OCI-LY7 (cell line): ENCODE measurements around the gene NR3C1. TPM values are rescaled to one million over a fixed set of nuclear protein-coding genes. Genes with fewer than 3 reads are reported as not detected.

Source experiments
- BruUV-seq: library from RNA; stranded (reverse); fragments of 400-500 nt; replicated peaks from 2 replicates; lab custom pipeline; 2021; lab: Mats Ljungman, UMichigan
- CTCF ChIA-PET: fragments of 300-600 bp; sonication (Branson Sonifier 250); formaldehyde crosslinking; loops from one replicate; lab custom pipeline; 2022; ENCODE audit warnings: antibody characterized with exemption; ENCODE audit not compliant: unreplicated experiment; lab: Charles Lee
- POLR2A ChIA-PET: fragments of 300-600 bp; sonication (Branson Sonifier 250); formaldehyde crosslinking; loops from one replicate; lab custom pipeline; 2022; ENCODE audit warnings: antibody characterized with exemption; lab: Charles Lee
- DNase-seq: peaks from one replicate; pipeline ENCODE4 v3.0.0-alpha.2; 2015; ENCODE audit warnings: low spot score
- H2AFZ ChIP-seq: fragments of 200-600 bp; sonication (generic), shearing (Covaris generic); 2 replicates; pipeline ENCODE4 v1.6.1; 2014; ENCODE audit warnings: mild to moderate bottlenecking, antibody characterized with exemption, low read length, moderate library complexity
- H3K27ac ChIP-seq: fragments of 200-600 bp; sonication (generic); 2 replicates; pipeline ENCODE4 v1.5.1; 2014; ENCODE audit warnings: mixed run types, low read depth, mild to moderate bottlenecking, moderate library complexity, low read length, inconsistent platforms; ENCODE audit not compliant: poor library complexity, severe bottlenecking
- H3K36me3 ChIP-seq: fragments of 200-600 bp; sonication (generic); 2 replicates; pipeline ENCODE4 v1.6.1; 2014; ENCODE audit warnings: mild to moderate bottlenecking, antibody characterized with exemption, low read length, moderate library complexity, mixed read lengths; ENCODE audit not compliant: insufficient read depth
- H3K4me1 ChIP-seq: fragments of 200-600 bp; sonication (generic); 2 replicates; pipeline ENCODE4 v1.5.1; 2014; ENCODE audit warnings: mild to moderate bottlenecking, low read length; ENCODE audit not compliant: insufficient read depth, poor library complexity, severe bottlenecking
- H3K4me2 ChIP-seq: fragments of 200-600 bp; sonication (generic); 2 replicates; pipeline ENCODE4 v1.6.1; 2014; ENCODE audit warnings: mild to moderate bottlenecking, low read length
- H3K4me3 ChIP-seq: fragments of 200-600 bp; sonication (generic); 2 replicates; pipeline ENCODE4 v1.5.1; 2014; ENCODE audit warnings: mild to moderate bottlenecking, low read depth, low read length; ENCODE audit not compliant: poor library complexity, severe bottlenecking
- H3K79me2 ChIP-seq: fragments of 200-600 bp; sonication (generic); 2 replicates; pipeline ENCODE4 v1.6.1; 2016; ENCODE audit warnings: low read depth, mild to moderate bottlenecking, low read length, moderate library complexity, mixed read lengths; ENCODE audit not compliant: insufficient read depth
- H3K9me2 ChIP-seq: fragments of 200-600 bp; sonication (generic); 2 replicates; pipeline ENCODE4 v1.6.1; 2016; ENCODE audit warnings: mild to moderate bottlenecking, low read length, mixed read lengths; ENCODE audit not compliant: insufficient read depth
- H3K9me3 ChIP-seq: fragments of 200-600 bp; sonication (generic); 2 replicates; pipeline ENCODE4 v1.6.1; 2014; ENCODE audit warnings: mild to moderate bottlenecking, mixed run types, low read length, mixed read lengths
- H4K20me1 ChIP-seq: fragments of 200-600 bp; sonication (generic); 2 replicates; pipeline ENCODE4 v1.6.1; 2014; ENCODE audit warnings: mild to moderate bottlenecking, antibody characterized with exemption, low read length, moderate library complexity, mixed read lengths; ENCODE audit not compliant: insufficient read depth
- EZH2phosphoT487 ChIP-seq: fragments of 200-600 bp; sonication (generic); IDR thresholded peaks from 2 replicates; pipeline ENCODE4 v1.6.1; 2018; ENCODE audit warnings: low read depth, borderline replicate concordance, mild to moderate bottlenecking, mixed run types, antibody characterized with exemption, low read length, moderate library complexity, mixed read lengths
- intact Hi-C: fragments of 100-400 bp; cut with micrococcal nuclease; formaldehyde crosslinking; loops from one replicate; pipeline ENCODE4 v1.10.0; 2022; ENCODE audit not compliant: unreplicated experiment
- total RNA-seq, 2 experiments: library from RNA; depleted of rRNA in 1 of 2; stranded (reverse); fragments of >200 nt in 1 of 2; shearing (Covaris generic) in 1 of 2; gene quantifications; 2 replicates each; pipeline ENCODE4 v1.2.3, GENCODE V29; 2014 to 2022
- TF ChIP-seq, protein P1 (sequence below): fragments of 200-600 bp; sonication (generic); conservative IDR thresholded peaks from 2 replicates; pipeline ENCODE4 v1.5.1; 2014; ENCODE audit warnings: mild to moderate bottlenecking, antibody characterized with exemption, low read length, moderate library complexity, mixed read lengths

The NR3C1 gene
- total RNA-seq, 2 experiments from 2014 or later: 45.6 to 106 TPM

DNA sequence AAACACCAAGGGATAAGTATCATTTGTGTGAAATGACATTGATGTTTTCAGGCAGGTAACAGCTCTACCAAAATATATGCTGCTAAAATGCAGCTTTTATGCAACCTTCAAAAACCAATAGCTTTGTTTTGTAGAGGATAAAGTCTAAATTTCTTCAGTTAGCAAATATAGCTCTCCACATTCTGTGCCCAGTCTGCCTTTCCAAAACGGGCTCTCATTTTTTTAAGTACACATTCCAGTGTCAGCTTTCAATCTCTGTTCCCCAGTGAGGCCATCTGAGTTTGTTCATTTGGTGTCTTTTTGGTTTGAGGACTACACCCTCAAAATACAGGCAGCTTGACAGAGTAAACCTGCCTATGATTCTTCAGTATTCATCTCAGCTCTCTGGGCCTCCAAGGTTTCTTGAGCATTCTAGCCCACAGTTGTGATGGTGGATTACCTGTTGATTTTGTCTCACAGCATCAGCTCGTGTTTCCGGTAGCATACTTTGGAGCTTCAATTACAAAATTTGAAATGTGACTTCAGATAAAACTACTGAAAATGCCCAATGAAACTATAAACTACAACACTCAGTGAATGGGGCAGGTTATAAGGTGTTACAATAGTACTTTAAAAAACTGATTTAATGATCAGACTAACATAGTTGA lies 55.7 kb downstream of the NR3C1 start:
- no peak overlapping the region for H3K4me2 ChIP-seq
- H3K4me1 ChIP-seq: peaks cover 30% of the 10 kb centered on the region
- H3K9me2 ChIP-seq: no peaks in the 10 kb centered on the region
- H3K36me3 ChIP-seq: peaks cover 26% of the 10 kb centered on the region
- no peaks in the 10 kb centered on the region for H3K9me3 ChIP-seq
- intact Hi-C loops: no loop called here
- ChIA-PET CTCF (no interaction called here), POLR2A (interaction anchor here (0.5 to 1.4 kb wide), 7 partner anchors 10 to 297 kb away, joined by 3 to 12 read pairs (median 3); no protein-coding TSS in a partner anchor)
- H3K79me2 ChIP-seq: peaks cover 90% of the 10 kb centered on the region
- no peak for DNase-seq
- no peak overlapping the region for H3K27ac ChIP-seq
- no peak overlapping the region for H3K4me3 ChIP-seq
- H4K20me1 ChIP-seq: peaks cover 15% of the 10 kb centered on the region; the same call in 1 of the 2 replicates
- no TSS peak for BruUV-seq
- TF ChIP-seq EZH2phosphoT487: no peak
- TF ChIP-seq, protein P1, sequence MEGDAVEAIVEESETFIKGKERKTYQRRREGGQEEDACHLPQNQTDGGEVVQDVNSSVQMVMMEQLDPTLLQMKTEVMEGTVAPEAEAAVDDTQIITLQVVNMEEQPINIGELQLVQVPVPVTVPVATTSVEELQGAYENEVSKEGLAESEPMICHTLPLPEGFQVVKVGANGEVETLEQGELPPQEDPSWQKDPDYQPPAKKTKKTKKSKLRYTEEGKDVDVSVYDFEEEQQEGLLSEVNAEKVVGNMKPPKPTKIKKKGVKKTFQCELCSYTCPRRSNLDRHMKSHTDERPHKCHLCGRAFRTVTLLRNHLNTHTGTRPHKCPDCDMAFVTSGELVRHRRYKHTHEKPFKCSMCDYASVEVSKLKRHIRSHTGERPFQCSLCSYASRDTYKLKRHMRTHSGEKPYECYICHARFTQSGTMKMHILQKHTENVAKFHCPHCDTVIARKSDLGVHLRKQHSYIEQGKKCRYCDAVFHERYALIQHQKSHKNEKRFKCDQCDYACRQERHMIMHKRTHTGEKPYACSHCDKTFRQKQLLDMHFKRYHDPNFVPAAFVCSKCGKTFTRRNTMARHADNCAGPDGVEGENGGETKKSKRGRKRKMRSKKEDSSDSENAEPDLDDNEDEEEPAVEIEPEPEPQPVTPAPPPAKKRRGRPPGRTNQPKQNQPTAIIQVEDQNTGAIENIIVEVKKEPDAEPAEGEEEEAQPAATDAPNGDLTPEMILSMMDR: no peak
- no peak overlapping the region for H2AFZ ChIP-seq

DNA sequence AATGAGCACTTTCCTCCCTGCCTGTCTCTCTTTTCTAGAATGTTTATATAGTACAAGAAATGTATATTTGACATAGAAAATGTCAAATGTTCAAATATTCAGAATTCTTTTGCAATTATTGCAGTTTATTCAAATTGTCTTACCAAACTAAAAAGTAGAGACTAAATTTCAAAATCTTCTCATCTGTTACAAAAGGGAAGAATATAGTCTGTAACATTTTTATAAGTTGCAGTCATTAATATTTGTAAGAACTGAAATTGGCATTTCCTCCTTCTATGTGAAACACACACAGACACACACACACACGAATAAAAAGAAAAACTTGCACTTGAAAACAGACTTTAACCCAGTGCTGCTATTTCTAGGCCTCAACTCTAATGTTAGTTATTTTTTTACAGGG lies 56.4 kb downstream of the NR3C1 start:
- CTCF ChIA-PET: no interaction called here
- H4K20me1 ChIP-seq: peaks cover 15% of the 10 kb centered on the region; the same call in 1 of the 2 replicates
- peaks cover 29% of the 10 kb centered on the region for H3K4me1 ChIP-seq
- TF ChIP-seq EZH2phosphoT487: no peak
- TF ChIP-seq, protein P1: no peak
- H3K4me3 ChIP-seq: no peak overlapping the region
- no peak overlapping the region for H3K27ac ChIP-seq
- H3K4me2 ChIP-seq: no peak overlapping the region
- no peak overlapping the region for H2AFZ ChIP-seq
- BruUV-seq: no TSS peak
- peaks cover 90% of the 10 kb centered on the region for H3K79me2 ChIP-seq
- DNase-seq: no peak
- POLR2A ChIA-PET: interaction anchor here (0.5 to 1.4 kb wide), 4 partner anchors 14 to 298 kb away, joined by 3 to 4 read pairs (median 3); no protein-coding TSS in a partner anchor
- H3K9me2 ChIP-seq: no peaks in the 10 kb centered on the region
- H3K36me3 ChIP-seq: peaks cover 19% of the 10 kb centered on the region
- intact Hi-C loops: no loop called here
- H3K9me3 ChIP-seq: no peaks in the 10 kb centered on the region
